GM12865 (cell line): ENCODE data around the gene NOS1.
"Not testable (repeated sequence)": the region's sequence is repeated elsewhere in the genome, so short reads cannot be mapped to it uniquely, and the experiment has no call there.

Experiments
- DNase-seq: peaks from one replicate; pipeline ENCODE4 v3.0.0; 2010; ENCODE audit warnings: low read depth
- H3K4me3 ChIP-seq: 2 replicates; pipeline ENCODE4 v1.5.1; 2011; ENCODE audit warnings: mild to moderate bottlenecking, low read depth, low read length, control low read depth
- CTCF ChIP-seq: IDR thresholded peaks from 2 replicates; pipeline ENCODE4 v1.5.1; 2011; ENCODE audit warnings: low read length, control low read depth, low read depth, inconsistent platforms; ENCODE audit not compliant: insufficient read depth; ENCODE audit errors: missing control alignments

NOS1 gene

GRCh38 chr12:117231750-117232149 is 129.7 kb downstream of the NOS1 start:
- H3K4me3 ChIP-seq, result no peak overlapping the region
- peak; percentile 16 for DNase-seq
- peak; percentile 11 for TF ChIP-seq CTCF

DNA sequence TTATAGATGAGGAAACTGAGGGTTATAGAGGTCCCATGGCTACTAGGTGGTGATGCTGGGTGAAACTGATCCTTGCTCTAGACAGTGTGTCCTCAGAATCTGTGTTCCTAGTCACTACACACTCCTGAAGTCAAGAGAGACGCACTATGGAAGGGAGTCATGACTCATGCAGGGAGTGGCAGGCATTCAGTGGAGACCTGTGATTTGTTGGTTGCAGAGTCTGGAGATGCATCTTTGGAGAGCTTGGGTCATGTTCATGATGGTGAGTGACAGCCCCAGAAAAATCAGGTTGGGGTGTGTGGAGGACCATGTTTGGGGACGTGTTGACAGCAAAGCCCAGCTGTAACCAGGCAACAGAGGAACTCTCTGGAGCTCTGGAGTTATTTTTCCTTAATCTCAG is 133.2 kb downstream of the NOS1 start:
- no peak overlapping the region for H3K4me3 ChIP-seq
- no peak for DNase-seq
- TF ChIP-seq CTCF, result no peak

DNA sequence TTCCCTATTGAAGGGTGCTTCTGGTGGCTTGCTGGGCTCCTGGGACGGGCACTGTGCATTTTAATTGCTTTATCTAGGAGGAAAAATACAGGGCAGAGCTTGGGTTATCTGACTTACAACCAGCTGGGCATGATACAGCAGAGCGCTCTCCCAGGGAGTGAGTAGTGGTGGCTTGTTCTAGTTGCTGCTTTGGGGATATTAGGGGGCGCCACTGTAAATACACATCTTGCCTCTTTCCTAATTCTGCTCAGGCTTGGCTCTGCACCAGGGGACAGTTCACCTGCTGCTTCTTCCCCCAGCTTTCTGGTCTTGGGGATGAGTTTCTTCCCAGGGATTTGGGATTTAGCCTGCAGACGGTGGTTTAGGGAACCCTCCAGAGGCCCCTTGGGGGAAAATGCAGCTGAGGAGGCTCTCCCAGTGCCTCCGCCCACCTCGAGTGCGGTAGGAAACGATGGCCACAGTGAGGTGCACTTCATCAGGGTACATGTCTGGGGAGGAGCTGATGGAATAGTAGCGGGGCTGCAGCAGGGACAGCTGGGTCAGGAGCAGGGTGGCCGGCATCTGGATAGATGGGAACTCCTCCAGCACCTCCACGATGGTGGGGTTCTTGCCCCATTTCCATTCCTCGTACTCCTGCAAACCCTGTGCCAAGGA is 134.3 kb downstream of the NOS1 start:
- no peak for DNase-seq
- H3K4me3 ChIP-seq, result no peak overlapping the region
- no peak for TF ChIP-seq CTCF

- TF ChIP-seq CTCF, result no peak
- DNase-seq, result no peak
- no peak overlapping the region for H3K4me3 ChIP-seq
Measured at GRCh38 chr12:117226505-117226904, 134.9 kb downstream of the NOS1 start.

GRCh38 chr12:117225179-117225578 is 136.2 kb downstream of the NOS1 start:
- no peak for DNase-seq
- no peak for TF ChIP-seq CTCF
- no peak overlapping the region for H3K4me3 ChIP-seq

DNA sequence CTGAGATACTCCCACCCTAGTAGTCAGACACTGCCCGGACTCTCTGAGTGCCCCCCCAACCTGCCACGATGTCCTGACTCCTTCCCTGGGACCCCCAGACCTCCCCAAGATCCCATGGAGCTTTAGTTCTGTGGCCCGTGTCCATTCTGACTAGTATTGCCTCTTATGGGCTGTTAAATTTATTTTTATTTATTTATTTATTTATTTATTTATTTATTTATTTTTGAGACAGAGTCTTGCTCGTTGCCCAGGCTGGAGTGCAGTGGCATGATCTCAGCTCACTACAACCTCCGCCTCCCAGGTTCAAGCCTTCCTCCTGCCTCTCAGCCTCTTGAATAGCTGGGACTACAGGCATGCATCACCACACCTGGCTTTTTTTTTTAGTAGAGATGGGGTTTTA is 140.5 kb downstream of the NOS1 start:
- not testable (repeated sequence) for DNase-seq, H3K4me3 ChIP-seq

GRCh38 chr12:117218149-117218548 is 143.3 kb downstream of the NOS1 start:
- no peak overlapping the region for H3K4me3 ChIP-seq
- no peak for DNase-seq
- TF ChIP-seq CTCF, result no peak

GRCh38 chr12:117216686-117217085 is 144.7 kb downstream of the NOS1 start:
- peak; percentile 39 for DNase-seq
- TF ChIP-seq CTCF, result no peak

More at GRCh38 chr12:117216686-117217085, 144.7 kb downstream of the NOS1 start:
- H3K4me3 ChIP-seq, result no peak overlapping the region
